Stimulated activated CD4-positive, alpha-beta T cell treated with anti-CD3 and anti-CD28 coated beads, Interleukin-1b, Interleukin-23, amount 100 ng/mL, for 1 hour (primary cell): ENCODE results near the gene CD36.

Experiments
- DNase-seq, 2 donors: peaks; one replicate each; pipeline ENCODE4 v3.0.0-alpha.2; 2020; ENCODE audit warnings: low read depth in 2 of 2

The CD36 gene

GRCh38 chr7:80703272-80703671, 64.8 kb downstream of the CD36 start:
- no peak for DNase-seq

GRCh38 chr7:80705130-80705781, 66.8 kb downstream of the CD36 start:
- no peak for DNase-seq

GRCh38 chr7:80707318-80707717, 68.9 kb downstream of the CD36 start:
- DNase-seq, result no peak

GRCh38 chr7:80708123-80708522, 69.7 kb downstream of the CD36 start:
- DNase-seq, result no peak

- DNase-seq, result no peak
Observed at GRCh38 chr7:80711531-80711930, 73.1 kb downstream of the CD36 start.

GRCh38 chr7:80719261-80719660, 80.8 kb downstream of the CD36 start:
- DNase-seq, result no peak

GRCh38 chr7:80720146-80720545, 81.7 kb downstream of the CD36 start:
- DNase-seq, result no peak

- DNase-seq, result no peak
Observed at GRCh38 chr7:80721883-80722615, 83.6 kb downstream of the CD36 start.

- DNase-seq, result no peak
Observed at GRCh38 chr7:80722616-80723195, 84.3 kb downstream of the CD36 start.

GRCh38 chr7:80724249-80724871, 85.9 kb downstream of the CD36 start:
- DNase-seq, result no peak

GRCh38 chr7:80725181-80725611, 86.8 kb downstream of the CD36 start:
- DNase-seq, result no peak
